Measurements from ENCODE around the gene CIDEB.

- TF ChIP-seq BMI1 (IDR thresholded peaks at IDR 0.05; ENCODE audit: borderline replicate concordance) (no peak), EP300 (IDR thresholded peaks at IDR 0.05; ENCODE audit: borderline replicate concordance in 1 of 2, control insufficient read depth in 1 of 2, low read depth in 2 of 2, low read length in 2 of 2) (no peak)
These were observed 19.5 kb upstream of the CIDEB start for GRCh38 chr14:24327303-24327702.
